DMS79 treated with DMSO at 0.1 percent for 48 hours (cell line): ENCODE data around the gene SUPV3L1.
A peak's percentile ranks its signal among the peaks of the same experiment; 100 is the strongest.
"Not testable (repeated sequence)": the region's sequence is repeated elsewhere in the genome, so short reads cannot be mapped to it uniquely, and the experiment has no call there.

Source experiments
- DNase-seq: peaks from one replicate; lab custom pipeline; 2025; lab: John Stamatoyannopoulos, UW

SUPV3L1 gene

DNA sequence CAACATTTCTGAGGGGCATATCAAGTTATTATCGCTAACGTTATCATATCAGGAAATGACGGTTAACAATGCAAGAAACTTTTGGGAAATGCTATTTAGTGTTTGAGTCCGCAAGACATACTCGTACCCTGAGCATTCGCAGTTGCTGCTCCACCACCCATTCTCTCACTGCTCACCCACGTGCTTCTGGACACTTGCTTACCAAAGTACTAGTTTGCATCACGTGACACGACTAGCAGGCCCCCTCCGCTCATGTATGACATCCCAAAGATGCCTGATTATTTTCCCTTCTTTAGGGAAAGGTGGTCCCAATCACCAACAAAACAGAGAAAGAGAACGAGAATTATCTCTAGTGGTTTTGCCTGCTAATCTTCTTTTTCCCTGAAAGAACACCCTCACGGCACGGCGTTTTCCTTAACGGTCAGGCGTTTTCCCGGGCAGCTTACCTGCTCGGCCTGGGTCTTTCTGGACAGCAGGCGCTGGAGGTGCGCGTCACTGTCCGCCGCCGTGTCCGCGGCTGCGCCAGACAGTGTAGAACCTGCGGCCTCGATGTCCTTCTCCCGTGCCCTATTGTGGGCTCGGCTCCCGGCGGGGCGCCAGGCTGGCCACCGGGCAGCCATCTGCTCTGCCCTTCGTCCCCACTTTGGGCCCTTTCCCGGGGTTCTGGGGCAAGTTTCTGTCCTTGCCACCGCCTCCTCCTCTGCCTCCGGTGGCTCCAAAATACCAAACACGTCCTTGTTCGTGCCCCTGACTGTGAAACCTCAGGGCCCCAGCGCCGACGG is at the start of gene SUPV3L1:
Gene SUPV3L1, plus strand, starts transcription at position 492 of the 782 bp plus-strand sequence. Its CDS starts 58 bp downstream, at position 550.
- peak; percentile 80 for DNase-seq

DNA sequence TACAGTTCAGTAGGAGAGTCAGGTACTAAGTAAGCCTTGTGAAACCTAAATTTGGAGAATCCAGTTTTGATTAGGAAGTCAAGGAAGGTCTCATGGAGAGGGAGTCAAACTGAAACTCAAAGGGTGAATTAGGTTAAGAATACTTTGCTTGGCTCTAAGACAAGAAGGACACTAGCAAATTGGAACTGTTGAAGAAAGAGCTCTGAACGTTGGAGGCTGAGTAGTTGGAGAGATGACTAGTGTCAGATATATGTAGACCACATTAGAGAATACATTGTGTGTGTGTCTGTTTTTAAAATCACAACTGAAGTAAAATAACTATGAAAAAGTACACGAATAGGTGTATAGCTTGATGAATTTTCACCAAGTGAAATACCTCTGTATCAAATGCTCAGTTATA is 49.8 kb upstream of the SUPV3L1 start:
- no peak for DNase-seq

DNA sequence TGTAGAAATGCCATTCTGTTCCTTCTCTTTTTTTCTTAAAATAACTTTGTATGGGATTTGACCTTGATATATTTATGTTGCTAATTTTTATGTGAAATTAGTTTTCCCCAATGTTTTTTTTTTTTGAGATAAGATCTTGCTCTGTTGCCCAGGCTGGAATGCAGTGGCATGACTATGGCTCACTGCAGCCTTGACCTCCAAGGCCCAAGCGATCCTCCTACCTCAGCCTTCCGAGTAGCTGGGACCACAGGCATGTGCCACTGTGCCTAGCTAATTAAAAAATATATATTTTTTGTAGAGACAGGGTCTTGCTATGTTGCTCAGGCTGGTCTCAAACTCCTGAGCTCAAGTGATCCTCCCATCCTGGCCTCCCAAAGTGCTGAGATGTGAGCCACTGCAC is 40.1 kb upstream of the SUPV3L1 start:
- DNase-seq, result no peak

DNA sequence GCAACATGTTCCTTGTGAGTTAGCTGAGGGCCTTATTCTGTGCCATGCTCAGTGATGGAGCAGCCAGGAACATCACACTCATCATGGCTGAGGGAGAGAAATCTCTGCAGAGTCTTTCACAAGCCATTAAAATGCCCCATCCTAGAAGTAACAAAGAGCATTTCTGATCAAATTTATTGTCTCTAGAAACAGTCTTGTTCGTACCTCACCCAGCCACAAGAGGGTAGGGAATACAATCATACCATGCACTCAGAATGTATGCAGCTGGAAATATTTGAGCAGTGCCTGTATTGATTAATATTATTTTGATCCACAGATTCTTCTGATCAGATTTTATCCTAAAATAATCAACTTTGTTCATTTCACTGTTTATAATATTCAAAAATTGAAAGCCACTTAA is 38.7 kb upstream of the SUPV3L1 start:
- DNase-seq, result no peak

DNA sequence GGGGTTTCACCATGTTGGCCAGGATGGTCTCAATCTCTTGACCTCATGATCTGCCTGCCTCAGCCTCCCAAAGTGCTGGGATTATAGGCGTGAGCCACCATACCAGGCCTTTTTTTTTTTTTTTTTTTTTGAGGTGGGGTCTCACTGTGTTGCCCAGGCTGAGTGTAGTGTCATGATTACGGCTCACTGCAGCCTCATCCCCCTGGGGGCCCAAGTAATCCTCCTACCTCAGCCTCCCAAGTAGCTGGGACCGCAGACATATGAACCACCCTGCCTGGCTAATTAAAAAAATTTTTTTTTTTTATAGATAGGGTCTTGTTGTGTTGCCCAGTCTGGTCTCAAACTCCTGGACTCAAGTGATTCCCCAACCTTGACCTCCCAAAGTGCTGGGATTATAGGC is 38.0 kb upstream of the SUPV3L1 start:
- not testable (repeated sequence) for DNase-seq

DNA sequence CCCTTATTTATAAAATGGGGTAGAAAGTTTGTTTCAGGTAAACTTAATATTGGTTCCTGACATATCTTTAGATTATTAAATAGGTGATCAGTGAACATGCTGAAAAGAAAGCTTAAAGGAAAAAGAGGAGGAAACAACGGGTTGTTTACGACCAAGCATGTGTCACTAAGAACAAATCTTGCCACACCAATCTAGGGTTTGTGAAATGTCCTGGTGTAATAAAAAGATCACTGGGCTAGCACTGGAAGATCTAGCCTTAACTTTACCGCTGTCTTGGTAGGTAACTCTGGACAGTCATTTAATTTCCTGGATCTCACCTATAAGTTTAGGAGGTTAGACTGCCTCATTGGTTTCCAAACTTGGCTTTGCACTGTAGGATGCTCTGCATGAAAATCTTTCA is 37.1 kb upstream of the SUPV3L1 start:
- DNase-seq, result no peak

DNA sequence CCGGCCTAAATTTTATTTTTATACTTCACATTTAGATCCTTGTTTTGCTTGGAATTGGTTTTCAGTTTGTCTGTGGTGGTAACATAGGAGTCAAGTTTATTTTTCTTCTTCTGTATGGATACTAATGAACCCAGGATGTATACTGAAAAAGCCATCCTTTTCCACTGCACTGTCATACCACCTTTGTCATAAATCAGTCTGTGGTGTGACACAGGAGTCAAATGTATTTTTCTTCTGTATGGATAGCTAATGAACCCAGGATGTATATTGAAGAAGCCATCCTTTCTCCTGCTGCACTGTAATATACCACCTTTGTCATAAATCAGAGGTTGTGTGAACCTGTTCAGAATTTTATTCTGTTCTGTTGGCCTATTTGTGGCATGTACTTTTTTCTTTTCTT is 34.7 kb upstream of the SUPV3L1 start:
- DNase-seq, result no peak

DNA sequence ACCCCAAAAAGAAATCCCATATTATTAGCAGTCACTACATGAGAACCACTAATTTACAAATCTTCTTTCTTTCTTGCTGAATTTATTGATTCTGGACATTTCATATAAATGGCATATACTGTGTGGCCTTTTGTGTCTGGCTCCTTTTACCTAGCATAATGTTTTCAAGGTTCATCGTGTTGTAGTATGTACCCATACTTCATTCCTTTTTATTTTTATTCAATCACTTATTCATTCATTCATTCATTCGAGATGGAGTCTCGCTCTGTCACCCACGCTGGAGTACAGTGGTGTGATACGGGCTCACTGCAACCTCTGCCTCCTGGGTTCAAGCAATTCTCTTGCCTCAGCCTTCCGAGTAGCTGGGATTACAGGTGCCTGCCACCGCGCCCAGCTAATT is 34.2 kb upstream of the SUPV3L1 start:
- no peak for DNase-seq

DNA sequence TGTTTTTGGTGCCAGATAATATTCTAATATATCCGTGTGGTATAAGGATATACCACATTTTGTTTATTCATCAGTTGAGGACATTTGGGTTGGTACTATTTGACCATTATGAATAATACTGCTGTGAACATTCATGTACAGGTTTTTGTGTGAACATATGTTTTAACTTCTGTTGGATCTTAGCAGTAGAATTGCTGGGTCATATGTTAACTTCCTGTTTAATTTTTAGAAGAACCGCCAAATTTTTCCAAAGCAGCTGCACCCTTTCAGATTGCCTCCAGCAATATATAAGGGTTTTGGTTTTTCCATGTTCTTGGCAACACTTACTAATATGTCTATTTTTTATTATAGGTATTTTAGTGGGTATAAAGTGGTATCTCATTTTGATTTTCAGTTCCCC is 33.3 kb upstream of the SUPV3L1 start:
- DNase-seq, result no peak

DNA sequence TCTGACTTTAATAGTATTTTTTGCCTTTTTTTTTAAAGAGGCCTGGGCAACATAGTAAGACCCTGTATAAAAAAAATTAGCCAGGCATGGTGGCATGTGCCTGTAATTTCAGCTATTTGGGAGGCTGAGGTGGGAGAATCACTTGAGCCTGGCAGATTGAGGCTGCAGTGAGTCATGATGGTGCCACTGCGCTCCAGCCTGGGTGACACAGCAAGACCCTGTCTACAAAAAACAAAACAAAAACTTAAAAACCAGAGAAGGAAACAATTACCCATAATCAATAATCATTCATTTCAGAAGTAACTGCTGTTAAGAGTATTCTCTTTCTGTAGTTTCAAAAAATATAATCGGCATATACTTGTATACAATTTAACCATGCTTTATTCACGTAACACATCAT is 28.1 kb upstream of the SUPV3L1 start:
- DNase-seq, result no peak

DNA sequence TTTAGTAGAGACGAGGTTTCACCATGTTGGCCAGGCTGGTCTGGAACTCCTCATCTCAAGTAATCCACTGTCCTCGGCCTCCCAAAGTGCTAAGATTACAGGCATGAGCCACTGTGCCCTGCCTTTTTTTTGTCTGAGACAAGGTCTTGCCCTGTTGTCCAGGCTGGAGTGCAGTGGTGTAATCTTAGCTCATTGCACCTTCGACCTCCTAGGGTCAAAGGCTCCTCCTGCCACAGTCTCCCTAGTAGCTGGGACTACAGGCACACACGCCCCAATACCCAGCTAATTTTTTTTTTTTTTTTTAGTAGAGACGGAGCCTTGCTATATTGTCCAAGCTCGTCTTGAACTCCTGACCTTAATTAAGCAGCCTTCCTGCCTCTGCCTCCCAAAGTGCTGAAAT is 26.8 kb upstream of the SUPV3L1 start:
- no peak for DNase-seq

DNA sequence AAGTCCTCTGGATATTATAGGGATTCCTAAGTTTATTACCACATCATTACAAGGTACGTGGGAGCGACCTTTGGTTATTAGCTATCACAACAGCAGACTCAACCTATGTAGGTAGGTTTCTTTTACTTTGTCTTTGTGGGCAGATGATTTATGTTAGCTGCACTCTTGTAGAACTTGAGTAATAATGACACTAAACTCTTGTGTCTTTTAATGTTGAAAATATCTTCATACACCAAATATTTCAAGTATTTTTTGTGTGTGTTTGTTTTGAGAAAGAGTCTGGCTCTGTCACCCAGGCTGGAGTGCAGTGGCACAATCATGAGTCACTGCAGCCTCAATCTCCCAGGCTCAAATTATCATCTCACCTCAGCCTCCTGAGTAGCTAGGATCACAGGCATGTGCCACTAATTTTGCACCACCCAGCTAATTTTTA is 19.2 kb upstream of the SUPV3L1 start:
- DNase-seq, result no peak

DNA sequence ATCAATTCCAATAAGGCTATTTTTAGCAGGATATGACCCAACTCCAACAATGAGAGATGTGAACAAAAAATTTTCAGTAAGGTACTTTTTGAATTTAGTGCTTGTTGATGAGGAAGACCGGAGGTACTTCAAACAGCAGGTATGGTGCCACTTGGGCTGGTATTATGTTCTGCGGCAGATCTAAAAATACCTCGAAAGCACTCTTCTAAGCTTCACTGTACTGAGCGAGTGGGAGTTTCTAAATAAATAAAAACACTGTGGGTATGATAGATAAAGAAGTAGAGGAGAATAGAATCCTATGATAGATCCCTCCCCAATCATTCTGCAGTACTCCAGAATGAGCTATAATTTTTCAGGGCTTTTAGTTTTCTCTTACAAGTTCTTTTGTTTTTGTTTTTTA is 11.5 kb upstream of the SUPV3L1 start:
- no peak for DNase-seq

DNA sequence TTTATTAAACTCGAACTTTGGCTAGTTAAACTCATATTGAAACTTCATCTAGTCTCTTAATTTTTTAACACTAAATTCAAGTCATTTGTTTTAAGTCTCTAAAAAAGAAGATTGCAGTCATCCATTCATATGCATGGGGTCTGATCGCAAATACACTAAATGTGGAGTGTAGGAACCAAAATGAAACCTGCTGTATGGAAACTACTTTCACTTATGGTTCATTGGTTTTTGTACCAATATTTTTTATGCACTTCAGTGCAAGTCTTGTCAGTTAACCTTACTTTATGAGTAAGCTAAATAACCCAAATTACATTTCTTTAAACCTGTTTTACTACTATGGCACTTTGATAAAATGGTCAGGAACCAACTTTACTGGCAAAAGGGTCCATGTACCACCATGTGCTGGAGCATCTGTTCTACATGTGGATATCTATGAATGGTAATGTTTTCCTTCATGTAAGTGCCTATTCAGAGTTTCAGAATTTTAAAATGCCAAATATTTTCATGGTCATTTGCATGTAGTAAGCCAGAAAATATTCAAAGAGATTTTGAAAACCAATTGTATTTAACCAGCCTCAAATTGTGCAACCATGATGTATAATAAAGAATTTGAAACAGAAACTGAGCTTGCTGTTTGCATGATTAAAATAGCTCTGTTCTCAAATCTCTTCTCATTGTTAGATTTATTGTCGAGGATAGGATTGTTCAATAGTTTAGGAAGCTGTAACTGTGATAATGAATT is 7.6 kb upstream of the SUPV3L1 start:
- no peak for DNase-seq

DNA sequence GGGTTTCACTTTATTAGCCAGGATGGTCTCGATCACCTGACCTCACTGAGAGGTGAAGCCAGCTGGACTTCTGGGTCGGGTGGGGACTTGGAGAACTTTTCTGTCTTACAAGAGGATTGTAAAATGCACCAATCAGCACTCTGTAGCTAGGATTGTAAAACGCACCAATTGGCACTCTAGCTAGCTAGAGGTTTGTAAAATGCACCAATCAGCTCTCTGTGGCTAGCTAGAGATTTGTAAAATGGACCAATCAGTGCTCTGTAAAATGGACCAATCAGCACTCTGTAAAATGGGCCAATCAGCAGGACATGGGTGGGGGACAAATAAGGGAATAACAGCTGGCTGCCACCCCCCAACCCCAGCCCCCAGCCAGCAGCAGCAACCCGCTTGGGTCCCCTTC is 4.7 kb upstream of the SUPV3L1 start:
- DNase-seq, result not testable (repeated sequence)

DNA sequence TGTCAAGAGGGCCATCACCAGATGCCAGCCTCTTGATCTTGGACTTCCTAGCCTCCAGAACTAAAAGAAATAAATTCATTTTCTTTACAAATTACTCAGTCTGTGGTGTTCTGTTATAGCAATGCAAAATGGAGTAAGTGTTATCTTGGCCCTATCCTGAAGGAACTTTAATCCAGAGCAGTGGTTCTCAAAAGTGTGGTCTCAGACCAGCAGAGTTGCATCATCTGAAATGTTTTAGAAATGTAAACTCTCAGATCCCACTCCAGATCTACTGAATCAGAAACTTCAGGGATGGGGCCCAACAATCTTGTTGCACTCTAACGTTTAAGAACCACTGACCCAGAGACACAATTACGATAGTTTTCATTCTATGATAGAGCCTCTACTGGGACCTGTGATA is 3.2 kb upstream of the SUPV3L1 start:
- no peak for DNase-seq

DNA sequence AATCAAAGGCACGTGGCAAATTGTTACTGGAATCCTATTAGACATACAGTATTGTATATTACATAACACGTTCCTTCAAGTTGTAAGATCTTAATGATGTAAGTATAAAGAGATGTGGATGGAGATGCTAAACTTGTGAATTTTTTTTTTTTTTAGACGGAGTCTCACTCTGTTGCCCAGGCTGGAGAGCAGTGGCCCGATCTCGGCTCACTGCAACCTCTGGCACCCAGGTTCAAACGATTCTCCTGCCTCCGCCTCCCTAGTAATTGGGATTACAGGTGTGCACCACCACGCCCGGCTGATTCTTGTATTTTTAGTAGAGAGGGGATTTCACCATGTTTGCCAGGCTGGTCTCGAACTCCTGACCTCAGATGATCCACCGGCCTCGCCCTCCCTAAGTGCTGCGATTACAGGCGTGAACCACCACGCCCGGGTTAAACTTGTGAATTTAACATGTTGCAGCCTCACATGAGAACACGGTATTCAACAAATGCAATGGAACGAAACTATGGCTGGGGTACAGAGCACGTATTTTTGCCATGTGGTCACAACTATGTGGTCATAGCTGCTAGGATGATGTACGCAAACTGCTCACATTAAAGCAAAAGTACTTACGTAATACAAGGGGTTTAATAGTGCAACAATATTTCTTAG is 818 bp upstream of the SUPV3L1 start:
- DNase-seq, result no peak

DNA sequence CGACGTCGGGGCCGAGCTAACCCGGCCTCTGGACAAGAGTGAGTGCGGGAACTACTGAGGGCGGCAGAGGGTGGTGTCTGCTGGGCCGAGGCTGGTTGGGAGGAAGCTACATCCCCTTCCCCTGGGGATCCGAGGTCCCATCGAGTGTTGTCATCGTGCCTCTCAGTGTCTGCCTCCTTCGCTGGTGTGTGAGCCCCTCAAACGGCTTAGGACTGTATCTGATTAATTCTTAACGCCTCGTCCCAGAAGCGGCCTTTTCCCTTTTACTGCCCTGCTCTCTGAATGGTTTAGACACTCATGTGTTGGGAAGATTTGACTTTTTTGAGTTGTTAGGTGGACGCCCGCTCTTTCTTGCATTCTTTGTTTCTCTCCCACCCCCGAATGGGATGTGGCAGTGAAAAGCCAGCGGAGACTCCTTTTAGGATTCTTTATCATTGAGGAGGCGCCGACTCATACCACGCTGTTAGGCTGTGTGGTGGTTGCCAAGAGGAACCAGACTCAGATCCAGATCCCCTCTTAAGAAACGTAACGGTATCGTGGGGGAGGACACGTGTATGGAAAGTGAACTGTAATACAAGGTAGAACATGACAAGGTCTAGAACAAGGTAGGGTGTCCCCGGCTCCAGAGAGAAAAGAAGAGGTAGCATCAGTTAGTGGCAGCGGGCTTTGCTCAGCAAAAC is 631 bp downstream of the SUPV3L1 start:
- DNase-seq, result no peak

DNA sequence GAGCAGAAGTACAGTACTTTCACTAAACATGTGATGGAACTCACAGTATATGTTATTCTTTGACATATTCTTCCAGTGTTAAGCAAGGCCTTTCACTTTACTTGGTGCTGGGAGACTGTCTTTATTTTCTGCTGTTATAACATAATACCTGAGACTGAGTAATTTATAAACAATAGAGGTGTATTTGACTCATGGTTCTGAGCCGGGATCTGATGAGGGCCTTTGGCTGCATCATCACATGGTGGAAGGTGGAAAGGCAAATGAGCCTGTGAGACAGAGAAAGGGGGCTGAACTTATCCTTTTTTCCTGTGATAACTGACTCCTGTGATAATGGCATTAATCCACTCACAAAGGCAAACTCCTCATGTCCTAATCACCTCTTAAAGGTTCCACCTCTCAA is 1.4 kb downstream of the SUPV3L1 start:
- DNase-seq, result no peak

DNA sequence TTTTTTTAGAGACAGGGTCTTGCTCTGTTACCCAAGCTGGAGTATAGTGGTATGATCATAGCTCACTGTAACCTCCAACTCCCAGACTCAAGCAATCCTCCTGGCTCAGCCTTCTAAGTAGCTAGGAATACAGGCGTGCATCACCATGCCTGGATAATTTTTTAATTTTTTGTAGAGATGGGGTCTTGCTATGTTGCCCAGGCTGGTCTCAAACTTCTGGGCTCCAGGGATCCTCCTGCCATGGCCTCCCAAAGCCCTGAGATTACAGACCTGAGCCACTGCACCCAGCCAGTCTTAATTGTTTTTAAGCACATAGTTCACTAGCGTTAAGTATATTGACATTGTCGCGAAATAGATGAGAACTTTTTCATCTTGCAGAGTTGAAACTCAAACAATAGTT is 2.0 kb downstream of the SUPV3L1 start:
- no peak for DNase-seq

DNA sequence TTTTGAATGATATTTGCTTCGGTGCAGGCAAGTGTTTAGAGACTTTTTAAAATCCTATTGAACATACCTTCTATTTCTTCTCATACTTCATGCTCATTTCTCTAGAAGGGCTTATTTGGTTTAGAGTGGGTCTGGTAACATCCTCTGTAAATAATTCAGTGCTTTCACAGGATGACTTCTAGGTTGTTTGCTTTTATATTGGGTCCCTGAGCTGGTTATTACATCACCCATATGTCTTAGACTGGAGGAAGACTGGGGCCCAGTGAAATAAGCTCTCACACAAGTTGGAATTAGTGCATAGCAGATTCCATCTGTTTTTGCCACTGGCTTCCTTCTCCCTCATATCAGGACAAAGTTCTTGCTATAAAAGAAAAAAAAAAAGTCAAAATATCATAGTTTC is 6.5 kb downstream of the SUPV3L1 start:
- no peak for DNase-seq

DNA sequence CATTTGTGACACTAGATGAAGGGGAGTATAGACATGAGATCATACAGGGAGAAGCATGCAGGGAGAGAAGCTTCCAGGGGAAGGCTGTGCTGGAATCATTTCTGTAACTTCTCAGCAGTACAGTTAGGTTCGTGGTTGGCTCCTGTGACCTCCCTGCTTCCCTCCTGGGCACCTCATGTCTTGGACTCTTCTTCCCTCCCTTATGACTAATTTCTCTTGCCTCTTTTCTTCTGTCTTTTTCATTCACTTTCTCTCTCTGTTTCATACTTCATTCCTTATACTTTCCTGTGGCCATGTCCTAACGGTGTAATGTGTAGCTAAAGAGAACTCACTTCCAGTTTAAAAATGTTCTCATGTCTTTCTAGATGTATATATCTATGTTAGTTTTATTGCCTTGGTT is 21.0 kb downstream of the SUPV3L1 start:
- no peak for DNase-seq

DNA sequence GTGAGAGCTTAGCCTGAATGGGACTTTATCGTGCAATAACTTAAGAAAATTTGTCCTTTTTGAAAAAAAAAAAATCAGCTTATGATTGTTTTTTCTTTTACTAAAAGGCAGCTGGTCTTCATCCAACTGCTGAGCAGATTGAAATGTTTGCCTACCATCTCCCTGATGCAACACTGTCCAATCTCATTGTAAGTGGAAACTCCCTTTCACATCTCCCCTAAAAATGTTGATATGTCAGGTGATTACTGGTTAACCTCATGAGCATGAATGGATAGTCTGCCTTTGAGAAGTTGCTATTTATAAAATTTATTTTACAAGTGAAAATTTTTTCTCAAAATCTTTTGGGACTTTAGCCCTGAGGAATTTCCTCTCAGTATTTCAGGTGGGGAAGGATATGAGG is 22.3 kb downstream of the SUPV3L1 start:
- DNase-seq, result no peak
